SK-N-DZ (cell line): ENCODE results near the gene CHCHD1.

Experiments
- small RNA-seq, 2 experiments: library from RNA; depleted of rRNA; stranded (forward); fragments of <200 nt; gene quantifications; one replicate each; pipeline ENCODE3, GENCODE V24; 2014

Gene CHCHD1

Small RNA genes within 50 kb of the gene (small RNA-seq; reads per million reads assigned to genes)
- gene AC022400.4 (0 reads per million in 2 experiments), gene AC022400.9 (0 reads per million in 2 experiments), gene ZSWIM8-AS1 (0 reads per million in 2 experiments)
